ENCODE measurements around the gene PKP2. TPM values are rescaled to one million over a fixed set of nuclear protein-coding genes. Genes with fewer than 3 reads are reported as not detected.

The PKP2 gene
- total and polyA plus RNA-seq, 2 donors (not counting 3 experiments of a cell fraction or from before 2014, with no cell fraction given) = 1.4 to 6.5 TPM

DNA sequence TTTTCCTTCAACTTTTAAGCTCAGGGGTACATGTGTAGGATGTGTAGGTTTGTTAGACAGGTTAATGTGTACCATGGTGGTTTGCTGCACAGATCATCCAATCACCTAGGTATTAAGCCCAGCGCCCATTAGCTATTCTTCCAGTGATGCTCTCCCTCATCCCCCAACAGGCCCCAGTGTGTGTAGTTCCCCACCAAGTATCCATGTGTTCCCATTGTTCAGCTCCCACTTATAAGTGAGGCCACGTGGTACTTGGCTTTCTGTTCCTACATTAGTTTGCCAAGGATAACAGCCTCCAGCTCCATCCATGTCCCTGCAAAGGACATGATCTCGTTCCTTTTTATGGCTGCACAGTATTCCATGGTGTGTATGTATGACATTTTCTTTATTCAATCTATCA is 92.3 kb downstream of the PKP2 start:
- no peak overlapping the region for H3K4me2 ChIP-seq (ENCODE audit: insufficient read depth, low read length)
- no peak overlapping the region for H3K4me3 ChIP-seq (replicated peaks in 1 of 3; ENCODE audit: insufficient read depth in 1 of 3, low read depth in 1 of 3, low read length in 3 of 3)
- H3K9ac ChIP-seq (replicated peaks; ENCODE audit: extremely low read depth, insufficient read depth, low read length) = no peak overlapping the region
- ChIA-PET CTCF (no interaction called here), POLR2A (no interaction called here)
- H3K9me3 ChIP-seq (replicated peaks; ENCODE audit: control insufficient read depth, insufficient read depth, low read length) = no peaks in the 10 kb centered on the region
- no TSS peak for BruUV-seq (replicated peaks)
- intact Hi-C loops (cut with micrococcal nuclease) = no loop called here
- no peaks in the 10 kb centered on the region for H3K9me1 ChIP-seq (replicated peaks; ENCODE audit: control insufficient read depth, extremely low read depth, insufficient read depth, low read length)
- no peaks in the 10 kb centered on the region for H3K27me3 ChIP-seq (ENCODE audit: control insufficient read depth in 2 of 2, insufficient read depth in 2 of 2, low read length in 2 of 2)
- no peak for DNase-seq (ENCODE audit: low read depth, low spot score)
- H3K4me1 ChIP-seq (ENCODE audit: control insufficient read depth, extremely low read depth, insufficient read depth, low read length) = no peaks in the 10 kb centered on the region
- dilution Hi-C loops (cut with MboI; ENCODE audit: extremely low pct_ligation_motif_present, low sequenced_read_pairs) = no loop called here
- FAIRE-seq = no peak
- no peaks in the 10 kb centered on the region for H3K36me3 ChIP-seq (ENCODE audit: control insufficient read depth in 2 of 2, extremely low read depth in 1 of 2, insufficient read depth in 2 of 2, low read length in 2 of 2)
- no peaks in the 10 kb centered on the region for H4K20me1 ChIP-seq (replicated peaks; ENCODE audit: control insufficient read depth, extremely low read depth, insufficient read depth, low read length)
- no peak overlapping the region for H2AFZ ChIP-seq (ENCODE audit: low read depth, low read length)
- TF ChIP-seq POLR2AphosphoS5 (IDR thresholded peaks at IDR 0.05; ENCODE audit: insufficient read depth, low read depth, low read length) (no peak), JUN (IDR thresholded peaks at IDR 0.05; ENCODE audit: borderline replicate concordance, insufficient read depth, insufficient read length, low read depth) (no peak), CTCF (IDR thresholded peaks at IDR 0.05; ENCODE audit: extremely low read depth in 1 of 2, insufficient read depth in 1 of 2, low read depth in 1 of 2, low read length in 2 of 2) (no peak), MAX (IDR thresholded peaks at IDR 0.05; ENCODE audit: insufficient read depth, insufficient read length) (no peak)
- no peaks in the 10 kb centered on the region for H3K79me2 ChIP-seq (ENCODE audit: control insufficient read depth, insufficient read depth, low read length)
- no peak overlapping the region for H3K27ac ChIP-seq (ENCODE audit: insufficient read depth, low read depth, low read length)

- Histone ChIP-seq H3K4me1 (ENCODE audit: control insufficient read depth, extremely low read depth, insufficient read depth, low read length) (no peaks in the 10 kb centered on the region), H3K9me3 (replicated peaks; ENCODE audit: control insufficient read depth, insufficient read depth, low read length) (no peaks in the 10 kb centered on the region), H4K20me1 (replicated peaks; ENCODE audit: control insufficient read depth, extremely low read depth, insufficient read depth, low read length) (no peaks in the 10 kb centered on the region), H3K4me2 (ENCODE audit: insufficient read depth, low read length) (no peak overlapping the region), H3K79me2 (ENCODE audit: control insufficient read depth, insufficient read depth, low read length) (no peaks in the 10 kb centered on the region), H2AFZ (ENCODE audit: low read depth, low read length) (no peak overlapping the region), H3K9me1 (replicated peaks; ENCODE audit: control insufficient read depth, extremely low read depth, insufficient read depth, low read length) (no peaks in the 10 kb centered on the region), H3K9ac (replicated peaks; ENCODE audit: extremely low read depth, insufficient read depth, low read length) (no peak overlapping the region), H3K4me3 (replicated peaks in 1 of 3; ENCODE audit: insufficient read depth in 1 of 3, low read depth in 1 of 3, low read length in 3 of 3) (no peak overlapping the region), H3K27ac (ENCODE audit: insufficient read depth, low read depth, low read length) (no peak overlapping the region), H3K36me3 (ENCODE audit: control insufficient read depth in 2 of 2, extremely low read depth in 1 of 2, insufficient read depth in 2 of 2, low read length in 2 of 2) (no peaks in the 10 kb centered on the region), H3K27me3 (ENCODE audit: control insufficient read depth in 2 of 2, insufficient read depth in 2 of 2, low read length in 2 of 2) (no peaks in the 10 kb centered on the region)
- dilution Hi-C loops (cut with MboI; ENCODE audit: extremely low pct_ligation_motif_present, low sequenced_read_pairs) = no loop called here
- ChIA-PET CTCF (no interaction called here), POLR2A (no interaction called here)
- BruUV-seq (replicated peaks) = no TSS peak
- FAIRE-seq = no peak
- no peak for DNase-seq (ENCODE audit: low read depth, low spot score)
- intact Hi-C loops (cut with micrococcal nuclease) = no loop called here
- TF ChIP-seq EZH2 (IDR thresholded peaks at IDR 0.05; ENCODE audit: borderline replicate concordance, low read depth, low read length, severe bottlenecking) = no peak
- TF ChIP-seq MYC (IDR thresholded peaks at IDR 0.05; ENCODE audit: low read depth, low read length) = no peak
- no peak for TF ChIP-seq POLR2A (IDR thresholded peaks at IDR 0.05; ENCODE audit: low read depth, low read length)
- TF ChIP-seq JUN (IDR thresholded peaks at IDR 0.05; ENCODE audit: borderline replicate concordance, insufficient read depth, insufficient read length, low read depth) = no peak
- TF ChIP-seq CTCF (IDR thresholded peaks at IDR 0.05; ENCODE audit: extremely low read depth in 1 of 2, insufficient read depth in 1 of 2, low read depth in 1 of 2, low read length in 2 of 2) = no peak
- TF ChIP-seq FOS (IDR thresholded peaks at IDR 0.05; ENCODE audit: borderline replicate concordance, insufficient read depth, low read length) = no peak
- no peak for TF ChIP-seq GATA2 (IDR thresholded peaks at IDR 0.05; ENCODE audit: insufficient read depth, insufficient read length, low read depth, low read length)
- no peak for TF ChIP-seq POLR2AphosphoS5 (IDR thresholded peaks at IDR 0.05; ENCODE audit: insufficient read depth, low read depth, low read length)
- TF ChIP-seq MAX (IDR thresholded peaks at IDR 0.05; ENCODE audit: insufficient read depth, insufficient read length) = no peak
Measured at GRCh38 chr12:32801269-32801980, 95.2 kb downstream of the PKP2 start.
